ENCODE results near the gene TMSB4X. TPM values are rescaled to one million over a fixed set of nuclear protein-coding genes. Genes with fewer than 3 reads are reported as not detected.
"Not testable (repeated sequence)": the region's sequence is repeated elsewhere in the genome, so short reads cannot be mapped to it uniquely, and the experiment has no call there.

TMSB4X gene
- total RNA-seq, 1 donor = 5,748 TPM

DNA sequence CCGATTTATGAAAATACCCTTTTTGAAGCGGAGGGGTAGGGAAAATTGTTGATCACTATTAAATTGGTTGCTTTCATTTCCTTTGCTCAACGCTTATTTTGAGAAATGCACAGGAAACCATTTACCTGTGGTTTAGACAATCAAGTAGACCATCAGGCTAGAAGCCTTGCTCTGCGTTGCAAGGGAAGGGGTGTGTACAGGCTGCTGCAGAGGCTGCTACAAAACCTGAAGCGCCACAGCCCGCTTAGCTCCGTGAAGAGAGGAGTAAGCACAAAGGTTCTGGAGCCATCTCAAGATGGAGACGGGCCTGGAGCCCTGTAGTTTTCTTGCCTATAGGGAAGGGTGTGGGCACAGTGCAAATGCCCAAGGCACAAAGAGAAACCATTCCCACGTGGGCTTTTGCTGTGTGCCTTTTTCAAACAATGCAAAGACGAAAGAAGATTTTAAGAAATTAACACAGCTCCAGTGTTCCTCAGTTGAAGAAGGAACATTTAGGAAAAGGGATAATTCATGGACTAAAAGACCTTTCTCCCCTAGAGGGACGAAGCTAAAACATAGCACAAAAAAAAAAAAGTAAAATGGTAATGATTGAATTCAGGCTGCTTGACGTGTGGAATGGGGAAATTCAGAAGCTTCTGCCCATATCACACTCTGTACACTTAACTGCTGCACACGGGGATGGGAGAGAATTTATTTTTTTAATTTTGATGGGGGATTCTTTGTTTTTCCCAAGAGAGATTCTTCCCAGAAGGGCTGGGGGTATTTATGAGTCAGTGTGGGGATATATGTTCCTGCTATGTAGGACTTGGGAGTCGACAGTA is 3.5 kb downstream of the TMSB4X start:
- H3K4me3 ChIP-seq (ENCODE audit: low read length) = peak overlapping the region; percentile 99
- H3K4me1 ChIP-seq (ENCODE audit: insufficient read depth, low read length) = peaks cover 49% of the 10 kb centered on the region
- no peaks in the 10 kb centered on the region for H3K9me3 ChIP-seq (ENCODE audit: low read depth, low read length)
- no peaks in the 10 kb centered on the region for H3K27me3 ChIP-seq (ENCODE audit: insufficient read depth, low read length)

DNA sequence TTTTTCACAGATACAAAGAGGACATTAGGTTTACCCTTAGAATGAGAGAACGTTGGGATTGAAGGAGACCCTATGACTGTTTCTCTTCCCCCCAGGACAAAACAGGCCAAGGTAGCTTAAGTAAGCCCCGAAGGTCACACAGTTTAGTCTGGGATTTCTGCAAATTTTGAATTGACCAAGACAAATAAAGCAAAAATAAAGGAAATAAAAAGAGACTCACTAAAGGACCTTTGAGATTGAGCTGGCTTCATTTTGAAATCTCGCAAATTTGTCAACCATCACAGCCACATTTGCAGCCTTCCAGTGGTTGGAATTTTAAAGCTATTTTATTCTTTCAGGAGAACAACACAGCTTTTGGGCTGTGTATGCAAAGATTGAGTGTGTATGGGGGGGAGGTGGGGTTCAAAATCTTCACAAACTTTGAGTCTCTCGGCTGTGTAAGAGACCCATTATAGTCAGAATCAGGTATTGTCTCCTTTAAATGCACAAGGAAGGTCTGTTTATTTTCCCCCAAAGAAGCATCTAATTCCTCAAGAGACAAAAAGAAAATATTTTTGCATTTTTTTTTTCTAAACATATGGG is 4.2 kb downstream of the TMSB4X start:
- Histone ChIP-seq H3K9me3 (ENCODE audit: low read depth, low read length) (no peaks in the 10 kb centered on the region), H3K4me1 (ENCODE audit: insufficient read depth, low read length) (peaks cover 54% of the 10 kb centered on the region), H3K4me3 (ENCODE audit: low read length) (peak overlapping the region; percentile 99), H3K27me3 (ENCODE audit: insufficient read depth, low read length) (no peaks in the 10 kb centered on the region)

DNA sequence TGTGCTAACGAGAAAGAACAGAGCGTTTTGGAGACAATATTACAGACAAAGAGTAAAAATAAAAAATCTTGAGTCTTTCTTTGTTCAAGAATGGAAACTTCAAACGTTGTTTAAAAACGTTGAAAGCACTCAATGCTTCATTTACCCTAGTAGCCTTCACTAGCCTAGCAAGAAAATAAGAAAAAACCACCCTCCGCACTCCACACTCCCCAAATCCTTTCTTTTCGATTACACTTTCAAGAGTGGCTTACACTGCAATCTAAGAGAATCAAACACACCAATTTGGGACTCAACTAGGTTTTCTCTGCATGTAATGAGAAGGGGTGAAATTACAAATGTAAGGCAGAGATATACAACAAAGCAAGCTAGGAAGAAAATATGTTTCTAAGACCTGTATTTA is 4.7 kb downstream of the TMSB4X start:
- no peaks in the 10 kb centered on the region for H3K27me3 ChIP-seq (ENCODE audit: insufficient read depth, low read length)
- no peaks in the 10 kb centered on the region for H3K9me3 ChIP-seq (ENCODE audit: low read depth, low read length)
- no peak overlapping the region for H3K4me3 ChIP-seq (ENCODE audit: low read length)

DNA sequence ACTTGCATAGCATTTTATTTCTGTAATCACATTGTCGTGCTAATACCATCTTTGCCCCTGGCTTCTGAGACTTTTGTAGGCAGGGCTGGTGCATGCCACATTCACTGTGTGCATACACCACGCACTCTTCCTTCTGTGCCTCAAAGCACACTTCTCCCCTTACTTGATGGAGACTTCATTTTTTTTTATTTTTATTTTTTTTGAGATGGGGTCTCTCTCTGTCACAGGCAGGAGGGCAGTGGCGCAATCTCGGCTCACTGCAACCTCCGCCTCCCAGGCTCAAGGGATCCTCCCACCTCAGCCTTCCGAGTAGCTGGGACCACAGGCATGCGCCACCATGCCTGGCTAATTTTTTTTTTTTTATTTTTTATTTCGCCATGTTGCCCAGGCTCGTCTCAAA is 5.1 kb downstream of the TMSB4X start:
- H3K4me1 ChIP-seq (ENCODE audit: insufficient read depth, low read length) = peaks cover 63% of the 10 kb centered on the region
- not testable (repeated sequence) for H3K9me3 ChIP-seq (ENCODE audit: low read depth, low read length); H3K27me3 ChIP-seq (ENCODE audit: insufficient read depth, low read length); H3K4me3 ChIP-seq (ENCODE audit: low read length)

More for the DNA sequence above, 4.7 kb downstream of the TMSB4X start:
- H3K4me1 ChIP-seq (ENCODE audit: insufficient read depth, low read length) = peaks cover 59% of the 10 kb centered on the region

DNA sequence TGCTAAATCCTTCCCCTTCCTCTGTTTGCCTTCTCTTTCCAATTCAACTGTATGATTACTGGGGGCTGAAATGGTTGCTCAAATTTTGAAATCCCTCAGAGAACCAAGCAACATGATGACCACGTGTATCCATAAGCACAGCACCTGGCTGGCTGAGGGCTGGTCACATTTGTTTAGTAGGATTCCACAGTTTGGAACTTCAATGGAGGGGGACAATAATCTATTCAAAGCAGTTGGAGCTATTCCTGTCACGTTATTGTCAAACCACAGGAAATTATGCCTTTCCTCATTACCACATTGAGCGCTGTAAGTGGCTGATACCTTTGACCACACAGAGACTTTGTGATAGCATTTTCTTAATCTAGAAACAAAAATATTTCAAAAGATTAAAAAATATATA is 7.0 kb downstream of the TMSB4X start:
- Histone ChIP-seq H3K4me1 (ENCODE audit: insufficient read depth, low read length) (peaks cover 78% of the 10 kb centered on the region), H3K4me3 (ENCODE audit: low read length) (no peak overlapping the region), H3K9me3 (ENCODE audit: low read depth, low read length) (no peaks in the 10 kb centered on the region), H3K27me3 (ENCODE audit: insufficient read depth, low read length) (no peaks in the 10 kb centered on the region)

DNA sequence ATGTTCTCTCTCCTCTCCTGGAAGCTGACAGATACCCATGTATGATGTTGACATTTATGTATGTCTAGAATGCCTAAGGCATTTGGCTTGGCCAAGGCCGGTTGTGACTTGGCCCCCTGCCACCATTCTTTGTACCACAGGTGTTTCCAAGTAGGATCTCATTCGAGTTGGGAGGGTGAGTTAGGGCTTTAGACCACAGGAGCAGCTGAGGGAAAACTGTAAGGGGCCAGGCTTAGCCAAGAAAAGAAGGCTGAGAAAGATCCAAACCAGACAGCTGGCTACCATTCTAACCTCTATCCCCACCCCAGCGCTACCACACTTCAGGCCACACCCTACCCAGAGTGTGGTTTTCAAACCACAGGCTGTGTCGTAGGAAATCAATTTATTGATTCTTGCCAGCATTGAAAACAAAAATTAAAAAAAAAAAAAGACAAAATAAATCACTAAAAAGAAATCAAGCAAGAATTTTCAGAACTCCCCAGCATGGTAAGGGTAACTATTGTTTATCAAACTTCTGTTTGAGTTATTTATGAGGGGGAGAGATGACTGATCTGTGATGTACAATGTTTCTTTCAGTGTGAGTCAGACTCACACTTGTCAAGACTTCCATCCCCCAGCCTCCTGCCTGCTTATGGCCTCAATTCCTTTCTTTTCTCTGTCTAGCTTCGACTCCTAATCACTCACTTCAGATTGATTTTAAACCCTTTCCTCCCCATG is 9.9 kb downstream of the TMSB4X start:
- Histone ChIP-seq H3K27me3 (ENCODE audit: insufficient read depth, low read length) (no peaks in the 10 kb centered on the region), H3K4me1 (ENCODE audit: insufficient read depth, low read length) (peaks cover 65% of the 10 kb centered on the region), H3K4me3 (ENCODE audit: low read length) (no peak overlapping the region), H3K9me3 (ENCODE audit: low read depth, low read length) (no peaks in the 10 kb centered on the region)

DNA sequence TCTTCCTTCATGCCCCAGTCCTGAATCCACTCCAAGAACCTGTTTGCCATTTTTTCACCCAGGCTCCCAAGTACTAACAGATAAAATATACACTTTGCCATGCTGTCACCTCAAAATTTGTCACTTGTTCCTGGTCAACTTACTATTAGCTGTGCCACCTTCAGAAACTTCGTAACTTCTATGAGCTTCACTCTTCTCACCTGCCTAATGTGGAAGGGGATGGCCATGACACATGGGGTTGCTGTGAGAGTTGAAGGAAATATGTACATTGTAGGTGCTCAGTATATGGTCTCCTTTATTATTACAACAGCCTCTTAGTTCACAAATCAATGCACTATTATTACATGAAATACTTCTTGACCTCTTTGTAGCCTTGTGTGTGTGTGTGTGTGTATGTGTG is 10.4 kb downstream of the TMSB4X start:
- H3K9me3 ChIP-seq (ENCODE audit: low read depth, low read length) = no peaks in the 10 kb centered on the region
- no peak overlapping the region for H3K4me3 ChIP-seq (ENCODE audit: low read length)
- H3K27me3 ChIP-seq (ENCODE audit: insufficient read depth, low read length) = no peaks in the 10 kb centered on the region
- H3K4me1 ChIP-seq (ENCODE audit: insufficient read depth, low read length) = peaks cover 59% of the 10 kb centered on the region

DNA sequence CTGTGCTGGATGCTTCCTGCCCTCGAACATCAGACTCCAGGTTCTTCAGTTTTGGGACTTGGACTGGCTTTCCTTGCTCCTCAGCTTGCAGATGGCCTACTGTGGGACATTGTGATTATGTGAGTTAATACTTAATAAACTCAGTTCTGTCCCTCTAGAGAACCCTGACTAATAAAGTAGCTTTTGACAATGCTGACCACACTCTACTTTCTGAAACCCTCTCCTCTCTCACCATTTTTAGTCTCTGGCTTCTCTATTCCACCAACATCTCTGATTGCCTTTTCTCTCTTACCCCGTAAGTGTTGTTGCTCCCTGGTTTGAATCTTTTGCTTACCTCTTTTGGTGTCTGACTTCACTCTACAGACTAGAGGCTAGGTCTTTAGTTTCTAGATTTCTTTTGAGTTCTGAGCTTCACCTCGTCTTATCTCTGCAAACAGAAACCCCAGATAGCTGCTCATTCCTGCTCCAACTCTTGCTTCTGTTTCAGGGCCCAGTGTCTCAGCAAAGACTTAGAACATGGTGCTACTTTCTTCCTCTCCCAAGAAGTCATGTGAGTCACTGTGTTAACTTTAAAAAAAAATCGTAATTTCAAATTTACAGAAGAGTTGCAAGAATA is 11.4 kb downstream of the TMSB4X start:
- no peaks in the 10 kb centered on the region for H3K9me3 ChIP-seq (ENCODE audit: low read depth, low read length)

DNA sequence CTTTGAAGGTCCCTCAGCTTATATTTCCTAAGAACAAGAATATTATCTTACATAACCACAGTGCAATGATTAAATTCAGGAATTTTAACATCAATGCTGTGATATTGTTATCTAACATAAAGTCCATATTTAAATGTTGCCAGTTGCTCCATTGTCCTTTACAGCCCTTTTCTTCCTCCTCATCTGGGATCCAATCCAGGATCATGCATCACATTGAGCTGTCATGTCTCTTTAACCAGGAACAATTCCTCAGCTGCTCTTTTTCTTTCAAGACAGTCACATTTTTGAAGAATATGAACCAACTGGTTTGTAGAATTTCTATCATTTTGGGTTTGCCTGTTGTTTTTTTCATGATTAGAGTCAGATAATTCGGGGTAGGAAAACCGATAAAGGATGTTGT is 12.0 kb downstream of the TMSB4X start:
- peaks cover 52% of the 10 kb centered on the region for H3K4me1 ChIP-seq (ENCODE audit: insufficient read depth, low read length)

More for the DNA sequence above, 11.4 kb downstream of the TMSB4X start:
- H3K4me1 ChIP-seq (ENCODE audit: insufficient read depth, low read length) = peaks cover 52% of the 10 kb centered on the region
- H3K4me3 ChIP-seq (ENCODE audit: low read length) = no peak overlapping the region
- no peaks in the 10 kb centered on the region for H3K27me3 ChIP-seq (ENCODE audit: insufficient read depth, low read length)

DNA sequence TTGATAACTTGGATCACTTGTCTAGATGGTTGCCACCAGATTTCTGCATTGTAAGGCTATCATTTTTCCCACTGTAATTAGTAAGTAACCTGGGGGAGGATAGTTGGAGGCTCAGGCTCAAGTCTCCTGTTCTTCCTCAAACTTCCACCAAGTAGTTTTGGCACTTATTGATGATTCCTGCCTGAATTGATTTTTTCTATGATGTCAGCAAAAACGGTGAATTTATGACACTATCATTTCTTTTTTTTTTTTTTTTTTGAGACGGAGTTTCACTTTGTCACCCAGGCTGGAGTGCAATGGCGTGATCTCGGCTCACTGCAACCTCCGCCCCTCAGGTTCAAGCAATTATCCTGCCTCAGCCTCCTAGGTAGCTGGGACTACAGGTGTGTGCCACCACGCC is 12.4 kb downstream of the TMSB4X start:
- no peak overlapping the region for H3K4me3 ChIP-seq (ENCODE audit: low read length)
- H3K9me3 ChIP-seq (ENCODE audit: low read depth, low read length) = no peaks in the 10 kb centered on the region
- H3K4me1 ChIP-seq (ENCODE audit: insufficient read depth, low read length) = peaks cover 47% of the 10 kb centered on the region
- H3K27me3 ChIP-seq (ENCODE audit: insufficient read depth, low read length) = no peaks in the 10 kb centered on the region

More for the DNA sequence above, 12.0 kb downstream of the TMSB4X start:
- Histone ChIP-seq H3K9me3 (ENCODE audit: low read depth, low read length) (no peaks in the 10 kb centered on the region), H3K4me3 (ENCODE audit: low read length) (no peak overlapping the region), H3K27me3 (ENCODE audit: insufficient read depth, low read length) (no peaks in the 10 kb centered on the region)

DNA sequence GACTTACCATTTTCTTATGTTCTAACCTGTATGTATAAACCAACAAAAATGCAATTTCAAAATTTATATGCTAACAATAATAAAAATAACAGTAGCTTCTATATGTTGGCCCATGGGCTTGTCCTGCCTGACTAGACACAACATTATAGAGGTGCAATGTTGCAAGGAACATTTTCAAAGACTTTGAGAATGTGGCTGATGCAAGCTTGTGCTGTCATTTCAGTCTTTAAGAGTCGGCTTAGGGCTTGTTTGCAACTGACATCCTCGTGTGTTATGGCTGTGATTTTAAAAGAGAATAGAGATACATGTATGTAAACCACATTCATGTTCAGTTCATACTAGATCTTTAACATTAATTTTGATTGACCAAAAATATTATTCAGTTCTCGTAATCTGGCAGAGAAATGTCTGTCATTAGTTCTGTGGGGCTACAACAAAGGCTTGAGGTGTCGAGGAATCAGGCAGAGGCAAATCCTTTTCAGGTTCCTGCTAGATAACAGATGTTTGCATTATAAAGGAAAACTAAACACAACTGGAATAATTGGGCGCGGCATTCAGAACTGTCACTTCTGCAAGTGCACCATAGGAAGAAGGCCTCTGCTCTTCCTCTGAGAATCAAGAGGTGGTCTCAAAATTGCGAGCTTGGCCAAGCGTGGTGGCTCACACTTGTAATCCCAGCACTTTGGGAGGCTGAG is 13.1 kb downstream of the TMSB4X start:
- Histone ChIP-seq H3K9me3 (ENCODE audit: low read depth, low read length) (no peaks in the 10 kb centered on the region), H3K4me3 (ENCODE audit: low read length) (no peak overlapping the region), H3K4me1 (ENCODE audit: insufficient read depth, low read length) (peaks cover 41% of the 10 kb centered on the region), H3K27me3 (ENCODE audit: insufficient read depth, low read length) (no peaks in the 10 kb centered on the region)

DNA sequence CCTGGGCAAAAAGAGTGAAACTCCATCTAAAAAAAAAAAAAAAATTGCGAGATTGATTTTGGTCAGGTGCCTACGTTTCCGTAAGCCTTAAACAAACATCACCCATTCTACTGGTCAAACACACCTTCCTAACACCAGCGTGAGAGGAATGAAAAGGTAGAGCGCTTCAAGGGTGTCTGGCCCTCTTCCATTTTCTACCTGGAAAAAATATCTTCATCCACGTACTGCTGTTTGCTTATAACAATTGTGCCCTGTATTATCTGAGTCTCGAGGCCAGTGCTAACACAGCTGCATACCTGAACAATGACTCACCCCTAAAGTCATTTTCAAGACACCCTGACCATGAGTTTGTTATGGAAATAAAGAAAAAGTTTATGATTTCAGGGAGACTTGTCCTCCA is 13.9 kb downstream of the TMSB4X start:
- peaks cover 35% of the 10 kb centered on the region for H3K4me1 ChIP-seq (ENCODE audit: insufficient read depth, low read length)
- H3K9me3 ChIP-seq (ENCODE audit: low read depth, low read length) = no peaks in the 10 kb centered on the region

DNA sequence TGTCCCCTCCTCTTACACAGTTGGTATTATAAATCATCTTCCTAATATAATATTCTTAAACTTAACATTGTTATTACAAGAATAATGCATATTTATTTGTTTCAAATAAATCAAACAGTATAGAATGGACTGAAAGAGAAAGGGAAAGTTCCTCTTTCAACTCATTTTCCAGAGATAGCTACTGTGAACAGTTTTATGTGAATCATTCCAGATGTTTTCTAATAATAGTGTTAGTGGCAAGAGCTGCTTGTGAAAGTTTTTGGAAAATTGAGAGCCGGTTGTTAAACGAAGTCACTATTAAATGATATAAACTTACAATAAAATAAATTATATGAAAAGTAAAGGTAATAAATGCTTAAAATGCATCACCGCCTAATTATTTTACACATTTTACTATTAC is 14.6 kb downstream of the TMSB4X start:
- H3K27me3 ChIP-seq (ENCODE audit: insufficient read depth, low read length) = no peaks in the 10 kb centered on the region
- no peaks in the 10 kb centered on the region for H3K9me3 ChIP-seq (ENCODE audit: low read depth, low read length)
- no peak overlapping the region for H3K4me3 ChIP-seq (ENCODE audit: low read length)
- peaks cover 29% of the 10 kb centered on the region for H3K4me1 ChIP-seq (ENCODE audit: insufficient read depth, low read length)

More for the DNA sequence above, 13.9 kb downstream of the TMSB4X start:
- Histone ChIP-seq H3K4me3 (ENCODE audit: low read length) (no peak overlapping the region), H3K27me3 (ENCODE audit: insufficient read depth, low read length) (no peaks in the 10 kb centered on the region)

DNA sequence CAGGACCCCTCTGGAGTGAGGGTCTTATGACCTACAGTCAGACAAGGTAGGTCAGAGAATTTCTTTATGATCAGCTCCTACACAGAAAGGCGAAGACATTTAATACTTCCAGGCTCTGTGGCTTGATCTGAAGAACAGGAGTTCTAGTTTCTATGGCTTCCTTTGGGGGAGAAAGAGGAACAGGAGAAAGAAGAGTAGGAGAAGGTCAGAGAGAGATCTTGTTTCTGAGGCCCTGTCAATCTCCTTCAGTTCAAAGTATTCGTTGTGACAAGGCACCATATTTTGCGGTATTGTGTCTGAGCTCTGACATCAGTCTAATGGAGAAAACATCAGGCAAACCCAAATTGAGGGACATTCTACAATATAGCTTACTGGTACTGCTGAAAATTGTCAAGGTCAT is 16.7 kb downstream of the TMSB4X start:
- H3K4me3 ChIP-seq (ENCODE audit: low read length) = no peak overlapping the region
- no peaks in the 10 kb centered on the region for H3K27me3 ChIP-seq (ENCODE audit: insufficient read depth, low read length)
- H3K9me3 ChIP-seq (ENCODE audit: low read depth, low read length) = no peaks in the 10 kb centered on the region
- H3K4me1 ChIP-seq (ENCODE audit: insufficient read depth, low read length) = peaks cover 8% of the 10 kb centered on the region
